ENCODE results near the gene ANO1. TPM values are rescaled to one million over a fixed set of nuclear protein-coding genes. Genes with fewer than 3 reads are reported as not detected.

ANO1 gene
- total RNA-seq, 4 donors from 2014 or later: 1.1 to 27.2 (median 4.2) TPM

DNA sequence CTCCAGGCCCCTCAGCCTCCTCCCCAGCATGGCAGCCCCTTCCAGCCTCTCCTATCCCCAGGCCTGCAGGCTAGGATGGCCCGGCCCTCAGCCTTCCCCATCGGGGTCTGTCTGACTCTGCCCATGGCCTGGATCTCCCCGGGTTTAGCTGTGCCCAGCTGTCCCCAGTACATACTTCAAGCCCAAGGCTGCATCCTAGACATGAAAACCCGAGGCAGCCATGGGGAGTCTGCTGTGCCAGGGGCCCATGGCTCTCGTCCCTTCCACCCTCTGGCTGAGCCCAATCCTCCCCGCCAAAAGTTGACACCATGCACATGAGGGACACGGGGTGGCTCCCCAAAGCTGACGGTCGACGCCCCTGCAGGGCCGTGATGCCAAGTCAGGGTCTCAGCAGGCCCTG is 102.8 kb downstream of the ANO1 start:
- TF ChIP-seq, protein P1, sequence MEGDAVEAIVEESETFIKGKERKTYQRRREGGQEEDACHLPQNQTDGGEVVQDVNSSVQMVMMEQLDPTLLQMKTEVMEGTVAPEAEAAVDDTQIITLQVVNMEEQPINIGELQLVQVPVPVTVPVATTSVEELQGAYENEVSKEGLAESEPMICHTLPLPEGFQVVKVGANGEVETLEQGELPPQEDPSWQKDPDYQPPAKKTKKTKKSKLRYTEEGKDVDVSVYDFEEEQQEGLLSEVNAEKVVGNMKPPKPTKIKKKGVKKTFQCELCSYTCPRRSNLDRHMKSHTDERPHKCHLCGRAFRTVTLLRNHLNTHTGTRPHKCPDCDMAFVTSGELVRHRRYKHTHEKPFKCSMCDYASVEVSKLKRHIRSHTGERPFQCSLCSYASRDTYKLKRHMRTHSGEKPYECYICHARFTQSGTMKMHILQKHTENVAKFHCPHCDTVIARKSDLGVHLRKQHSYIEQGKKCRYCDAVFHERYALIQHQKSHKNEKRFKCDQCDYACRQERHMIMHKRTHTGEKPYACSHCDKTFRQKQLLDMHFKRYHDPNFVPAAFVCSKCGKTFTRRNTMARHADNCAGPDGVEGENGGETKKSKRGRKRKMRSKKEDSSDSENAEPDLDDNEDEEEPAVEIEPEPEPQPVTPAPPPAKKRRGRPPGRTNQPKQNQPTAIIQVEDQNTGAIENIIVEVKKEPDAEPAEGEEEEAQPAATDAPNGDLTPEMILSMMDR (IDR thresholded peaks at IDR 0.05): no peak
- TF ChIP-seq POLR2A (IDR thresholded peaks at IDR 0.05): no peak
- Histone ChIP-seq H3K9me3 (no peaks in the 10 kb centered on the region), H3K4me3 (no peak overlapping the region), H3K27ac (no peak overlapping the region), H3K36me3 (no peaks in the 10 kb centered on the region), H3K27me3 (no peaks in the 10 kb centered on the region), H3K4me1 (no peaks in the 10 kb centered on the region)
- no peak for DNase-seq

DNA sequence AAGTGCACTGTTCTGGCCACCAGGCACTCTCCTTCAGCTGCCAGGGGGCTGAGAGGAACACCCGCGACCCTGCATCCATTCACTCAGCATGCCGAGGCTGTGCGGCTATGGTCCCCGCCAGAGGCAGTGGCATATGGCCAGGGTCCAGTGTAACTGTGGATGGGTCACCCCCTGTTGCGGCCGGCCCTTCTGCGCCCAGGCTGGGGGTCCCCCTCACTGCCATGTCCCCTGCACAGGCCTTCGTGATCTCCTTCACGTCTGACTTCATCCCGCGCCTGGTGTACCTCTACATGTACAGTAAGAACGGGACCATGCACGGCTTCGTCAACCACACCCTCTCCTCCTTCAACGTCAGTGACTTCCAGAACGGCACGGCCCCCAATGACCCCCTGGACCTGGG is 104.1 kb downstream of the ANO1 start:
- Histone ChIP-seq H3K9me3 (no peaks in the 10 kb centered on the region), H3K27me3 (no peaks in the 10 kb centered on the region), H3K36me3 (no peaks in the 10 kb centered on the region), H3K27ac (no peak overlapping the region), H3K4me1 (no peaks in the 10 kb centered on the region), H3K4me3 (no peak overlapping the region)
- DNase-seq: no peak
- TF ChIP-seq POLR2A (IDR thresholded peaks at IDR 0.05): no peak
- TF ChIP-seq, protein P1 (IDR thresholded peaks at IDR 0.05): no peak

DNA sequence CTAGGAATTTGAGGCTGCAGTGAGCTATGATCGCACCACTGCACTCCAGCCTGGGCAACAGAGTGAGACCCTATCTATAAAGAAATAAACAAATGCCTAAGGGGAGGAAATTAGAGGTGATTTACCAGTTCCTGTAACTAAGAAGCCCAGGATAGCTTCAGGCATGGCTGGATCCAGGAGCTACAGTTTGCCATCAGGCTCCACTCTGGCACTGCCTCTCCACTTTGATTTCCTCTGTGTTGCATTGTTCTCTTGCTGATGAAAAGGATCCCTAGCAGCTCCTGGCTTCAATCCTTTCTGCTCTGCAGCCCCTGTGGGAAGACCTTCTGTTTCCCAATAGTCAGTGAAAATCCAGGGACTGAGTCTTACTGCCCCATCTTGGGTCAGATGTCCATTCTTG is 104.9 kb downstream of the ANO1 start:
- TF ChIP-seq, protein P1 (IDR thresholded peaks at IDR 0.05): no peak
- no peak for TF ChIP-seq POLR2A (IDR thresholded peaks at IDR 0.05)
- H3K27me3 ChIP-seq: no peaks in the 10 kb centered on the region
- H3K4me1 ChIP-seq: no peaks in the 10 kb centered on the region
- no peak for DNase-seq
- H3K27ac ChIP-seq: no peak overlapping the region
- H3K36me3 ChIP-seq: no peaks in the 10 kb centered on the region
- no peaks in the 10 kb centered on the region for H3K9me3 ChIP-seq
- H3K4me3 ChIP-seq: no peak overlapping the region

DNA sequence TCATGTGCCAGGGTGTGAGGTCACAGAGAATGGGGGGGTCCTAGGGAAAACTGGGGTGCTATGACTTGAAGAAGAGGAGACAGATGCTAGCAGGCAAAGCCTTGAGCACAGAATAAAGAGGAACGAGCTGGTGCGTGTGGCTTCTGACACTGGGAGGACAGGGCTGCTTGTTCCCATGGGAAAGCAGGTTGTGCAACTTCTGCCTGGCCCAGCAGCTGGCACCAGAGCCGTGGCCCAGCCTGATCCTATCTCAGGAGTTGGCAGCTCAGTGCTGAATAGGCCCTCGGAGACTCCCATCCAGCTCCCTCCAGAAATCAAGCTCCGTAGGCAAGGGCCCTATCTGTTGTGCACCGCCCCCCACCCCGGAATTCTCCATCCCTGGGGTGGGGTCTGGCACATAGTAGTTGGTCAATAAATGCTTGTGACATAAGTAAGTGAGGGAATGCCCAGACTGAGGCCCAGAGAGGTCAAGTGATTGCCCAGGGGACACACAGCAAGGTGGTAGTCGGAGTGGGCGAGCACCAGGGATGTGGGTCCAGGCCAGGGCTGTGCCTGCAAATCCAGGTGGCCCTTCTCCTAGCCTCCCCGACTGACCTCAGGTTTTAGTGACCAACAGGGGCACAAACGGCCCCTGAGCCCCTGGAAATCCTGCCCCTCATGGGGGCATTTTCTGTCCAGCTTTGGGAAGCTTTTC is 105.5 kb downstream of the ANO1 start:
- Histone ChIP-seq H3K36me3 (no peaks in the 10 kb centered on the region), H3K4me1 (no peaks in the 10 kb centered on the region), H3K9me3 (no peaks in the 10 kb centered on the region), H3K27me3 (no peaks in the 10 kb centered on the region), H3K27ac (no peak overlapping the region), H3K4me3 (no peak overlapping the region)
- no peak for DNase-seq
- TF ChIP-seq, protein P1 (IDR thresholded peaks at IDR 0.05): no peak
- TF ChIP-seq POLR2A (IDR thresholded peaks at IDR 0.05): no peak

DNA sequence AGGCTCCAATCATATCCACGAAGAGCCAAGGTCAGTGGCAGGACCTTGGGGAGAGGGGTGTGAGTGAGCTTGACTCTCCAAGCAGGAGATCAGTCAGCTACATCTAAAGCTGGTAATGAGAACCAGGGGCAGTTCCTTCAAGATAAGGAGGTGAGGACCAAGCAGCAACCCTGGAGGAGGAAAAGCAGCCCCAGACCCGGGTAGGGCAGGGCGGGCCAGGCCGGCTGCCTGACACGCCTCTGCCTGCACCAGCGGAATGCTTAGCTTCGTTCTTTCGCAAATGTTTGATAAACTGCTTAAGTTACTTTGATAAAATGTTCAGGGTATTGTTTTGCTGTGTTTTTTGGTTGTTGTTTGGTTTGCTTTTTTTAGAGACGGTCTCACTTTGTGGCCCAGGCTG is 106.3 kb downstream of the ANO1 start:
- Histone ChIP-seq H3K4me3 (no peak overlapping the region), H3K4me1 (no peaks in the 10 kb centered on the region), H3K9me3 (no peaks in the 10 kb centered on the region), H3K36me3 (no peaks in the 10 kb centered on the region), H3K27me3 (no peaks in the 10 kb centered on the region), H3K27ac (no peak overlapping the region)
- TF ChIP-seq, protein P1 (IDR thresholded peaks at IDR 0.05): no peak
- TF ChIP-seq POLR2A (IDR thresholded peaks at IDR 0.05): no peak
- no peak for DNase-seq

Data from Peyer's patch (tissue), 4 donors.